ENCODE measurements around the gene CAMTA1.

DNA sequence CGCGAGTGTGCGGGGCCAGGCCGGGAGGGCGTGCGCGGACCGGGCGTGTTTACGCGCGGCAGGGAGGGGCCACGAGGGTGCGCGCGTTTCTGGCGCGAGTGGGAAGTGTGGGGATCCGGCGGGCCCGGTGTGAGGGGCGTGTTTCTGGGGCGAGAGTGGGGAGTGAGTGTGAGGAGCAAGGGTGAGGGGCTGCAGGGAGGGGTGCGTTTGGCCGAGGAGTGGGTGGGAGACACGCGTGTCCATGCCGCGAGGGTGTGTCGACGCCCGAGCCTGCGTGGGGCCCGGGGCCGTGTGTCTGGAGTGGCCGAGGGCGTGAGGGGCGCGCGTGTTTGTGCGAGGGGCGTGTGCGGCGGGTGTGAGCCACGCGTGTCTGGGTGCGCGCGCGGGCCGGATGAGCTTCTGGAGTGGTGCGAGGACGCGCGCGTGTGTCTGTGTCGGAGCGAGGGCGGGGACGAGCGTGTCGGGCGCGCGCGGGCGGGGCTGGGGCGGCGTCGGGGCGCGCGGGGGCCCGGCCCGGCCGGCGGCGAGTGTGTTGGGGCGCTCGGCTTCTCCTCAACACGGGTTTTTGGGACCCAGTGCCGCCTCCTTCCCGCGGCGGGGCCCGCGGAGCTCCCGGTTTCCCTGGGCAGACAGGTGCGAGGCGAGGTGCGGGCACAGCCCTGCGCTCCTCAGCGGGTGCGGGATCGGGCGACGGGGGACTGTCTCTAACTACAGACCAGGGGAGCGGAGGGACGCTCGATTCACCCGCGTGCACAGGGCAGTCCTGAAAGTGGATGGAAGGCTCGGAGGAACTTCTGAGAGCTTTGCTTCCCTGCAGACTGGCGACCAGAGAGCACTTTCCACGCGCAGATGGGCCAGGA, 920.0 kb downstream of the CAMTA1 start:
- TF ChIP-seq ZNF184 (CRISPR knock-in tag; IDR thresholded peaks at IDR 0.05) (no peak), CTCF (IDR thresholded peaks at IDR 0.05 in 2 of 3, conservative IDR thresholded peaks at IDR 0.05 in 1 of 3; ENCODE audit: insufficient read depth in 2 of 3, low read depth in 1 of 3, low read length in 3 of 3) (no peak), DPF2 (IDR thresholded peaks at IDR 0.05) (no peak), EP300 (IDR thresholded peaks at IDR 0.05; ENCODE audit: low read length) (no peak), SNAPC5 (CRISPR knock-in tag; IDR thresholded peaks at IDR 0.05) (no peak), RCOR1 (IDR thresholded peaks at IDR 0.05; ENCODE audit: borderline replicate concordance in 1 of 2, low read depth in 2 of 2, low read length in 2 of 2) (no peak), SMARCA5 (IDR thresholded peaks at IDR 0.05) (peak; percentile 74; the same call in 1 of the 2 replicates), ZNF146 (CRISPR knock-in tag; IDR thresholded peaks at IDR 0.05; ENCODE audit: unreplicated experiment) (no peak), LEF1 (IDR thresholded peaks at IDR 0.05) (no peak), SMAD3 (CRISPR knock-in tag; conservative IDR thresholded peaks at IDR 0.05) (no peak)
